HepG2 (cell line): ENCODE measurements around the gene SLFN11. TPM values are rescaled to one million over a fixed set of nuclear protein-coding genes. Genes with fewer than 3 reads are reported as not detected.
"Not testable (repeated sequence)": the region's sequence is repeated elsewhere in the genome, so short reads cannot be mapped to it uniquely, and the experiment has no call there.

Experiments
- ATAC-seq: fragments of 200-7000 bp; cut with Tn5 transposase; 3 replicates; pipeline ENCODE4 v1.9.1; 2020; ENCODE audit warnings: mild to moderate bottlenecking, moderate library complexity
- BruUV-seq: library from RNA; stranded (reverse); fragments of 400-500 nt; replicated peaks from 2 replicates; lab custom pipeline; 2021; lab: Mats Ljungman, UMichigan
- CTCF ChIA-PET: fragments of 300-600 bp; formaldehyde crosslinking; extraction: SDS; loops from one replicate; lab custom pipeline; 2021; ENCODE audit warnings: low total read pairs, inconsistent platforms, low intra/inter-chr PET ratio; lab: Yijun Ruan, JAX
- POLR2A ChIA-PET: fragments of 350-600 bp; sonication (Branson Sonifier 250); formaldehyde crosslinking; loops from one replicate; lab custom pipeline; 2020; ENCODE audit warnings: antibody characterized with exemption, inconsistent platforms; lab: Yijun Ruan, JAX
- DNase-seq: peaks from one replicate; pipeline ENCODE4 v3.0.0-alpha.2; 2015; ENCODE audit warnings: low spot score
- FAIRE-seq: peaks from 3 replicates; lab custom pipeline; 2011; peaks lifted over from hg19 to GRCh38; lab: Jason Lieb, UNC
- H2AFZ ChIP-seq: one replicate; pipeline ENCODE4 v1.6.1; 2011; ENCODE audit warnings: low read length, inconsistent platforms
- H3K27ac ChIP-seq: fragments of 300-600 bp; 3 replicates; pipeline ENCODE4 v1.8.0; 2011; ENCODE audit warnings: mixed run types, mild to moderate bottlenecking, mixed read lengths, low read length, inconsistent platforms; ENCODE audit not compliant: insufficient read depth; ENCODE audit errors: extremely low read length
- H3K27me3 ChIP-seq, 2 experiments: fragments of 200-600 bp in 1 of 2; 2 replicates in 1 of 2; 3 replicates in 1 of 2; pipeline versions ENCODE4 v1.6.0 to v1.8.0; 2011; ENCODE audit warnings: low read length in 2 of 2, mild to moderate bottlenecking in 2 of 2, moderate library complexity in 2 of 2, inconsistent platforms in 1 of 2; ENCODE audit not compliant: insufficient read depth in 2 of 2, control insufficient read depth in 1 of 2
- H3K36me3 ChIP-seq, 2 experiments: fragments of 200-600 bp in 1 of 2; replicated peaks in 1 of 2; 2 replicates in 1 of 2; 3 replicates in 1 of 2; pipeline versions ENCODE4 v1.5.1 to v1.8.0; 2011; ENCODE audit warnings: low read length in 2 of 2, inconsistent platforms in 1 of 2; ENCODE audit not compliant: insufficient read depth in 2 of 2, control insufficient read depth in 1 of 2
- H3K4me1 ChIP-seq: 2 replicates; pipeline ENCODE4 v1.5.1; 2012; ENCODE audit warnings: low read length, inconsistent platforms; ENCODE audit not compliant: insufficient read depth
- H3K4me2 ChIP-seq: 2 replicates; pipeline ENCODE4 v1.6.0; 2011; ENCODE audit warnings: low read depth, low read length, inconsistent platforms
- H3K4me3 ChIP-seq, 3 experiments: fragments of 200-600 bp in 1 of 3; sonication (generic), shearing (Covaris generic) in 1 of 3; replicated peaks in 1 of 3; 2 replicates each; pipeline ENCODE4 v1.5.1; 2011 to 2016; ENCODE audit warnings: low read length in 3 of 3, inconsistent platforms in 2 of 3, low read depth in 2 of 3, mild to moderate bottlenecking in 2 of 3, control low read depth in 1 of 3, mixed read lengths in 1 of 3; ENCODE audit not compliant: insufficient read depth in 1 of 3
- H3K79me2 ChIP-seq: one replicate; pipeline ENCODE4 v1.6.1; 2011; ENCODE audit warnings: low read length, inconsistent platforms; ENCODE audit not compliant: insufficient read depth
- H3K9ac ChIP-seq: 2 replicates; pipeline ENCODE4 v1.6.0; 2011; ENCODE audit warnings: mild to moderate bottlenecking, low read depth, low read length, inconsistent platforms; ENCODE audit not compliant: insufficient read depth
- H3K9me3 ChIP-seq: 2 replicates; pipeline ENCODE4 v1.5.1; 2012; ENCODE audit warnings: mild to moderate bottlenecking, low read length
- H4K20me1 ChIP-seq: 2 replicates; pipeline ENCODE4 v1.6.0; 2011; ENCODE audit warnings: inconsistent platforms, mild to moderate bottlenecking, low read length, moderate library complexity; ENCODE audit not compliant: insufficient read depth
- ELF4 ChIP-seq: sonication (generic); formaldehyde crosslinking; IDR thresholded peaks from 2 replicates; pipeline ENCODE4 v1.5.0; 2020; ENCODE audit warnings: missing genetic modification reagents, mild to moderate bottlenecking, moderate library complexity, borderline replicate concordance
- HNF4A ChIP-seq: sonication (generic); formaldehyde crosslinking; IDR thresholded peaks from 2 replicates; pipeline ENCODE4 v1.4.0; 2020; ENCODE audit warnings: missing genetic modification reagents
- HNRNPH1 ChIP-seq: fragments of 200-400 bp; formaldehyde crosslinking; optimal IDR thresholded peaks from 2 replicates; pipeline ENCODE3; 2017; ENCODE audit warnings: mild to moderate bottlenecking, low read depth, low read length
- MIER3 ChIP-seq: IDR thresholded peaks from 2 replicates; pipeline ENCODE4 v1.6.1; 2016; ENCODE audit warnings: missing compliant biosample characterization, borderline replicate concordance
- ONECUT2 ChIP-seq: sonication (generic); formaldehyde crosslinking; IDR thresholded peaks from 2 replicates; pipeline ENCODE4 v1.4.0; 2020; ENCODE audit warnings: missing genetic modification reagents
- PCBP1 ChIP-seq: fragments of 200-400 bp; formaldehyde crosslinking; IDR thresholded peaks from 2 replicates; pipeline ENCODE4 v1.6.1; 2017; ENCODE audit warnings: mild to moderate bottlenecking, low read depth, low read length, borderline replicate concordance
- POGK ChIP-seq: sonication (generic); formaldehyde crosslinking; conservative IDR thresholded peaks from 2 replicates; pipeline ENCODE4 v1.8.0; 2022; ENCODE audit warnings: mild to moderate bottlenecking, moderate library complexity, missing genetic modification reagents
- POLR2AphosphoS2 ChIP-seq: IDR thresholded peaks from 2 replicates; pipeline ENCODE4 v1.6.1; 2011; ENCODE audit warnings: low read depth, low read length, improper control_type of control experiment
- SRSF4 ChIP-seq: fragments of 200-400 bp; formaldehyde crosslinking; IDR thresholded peaks from one replicate; pipeline ENCODE4 v1.6.1; 2018; ENCODE audit warnings: mild to moderate bottlenecking, low read depth, low read length, moderate library complexity; ENCODE audit not compliant: poor library complexity, severe bottlenecking
- TCF7 ChIP-seq: sonication (generic); IDR thresholded peaks from 2 replicates; pipeline ENCODE4 v1.6.1; 2016; ENCODE audit warnings: antibody characterized with exemption, low read depth
- TOPORS ChIP-seq: sonication (generic); formaldehyde crosslinking; IDR thresholded peaks from 2 replicates; pipeline ENCODE4 v1.8.0; 2023; ENCODE audit warnings: mild to moderate bottlenecking, missing genetic modification reagents
- ZNF24 ChIP-seq: fragments of 450-650 bp; IDR thresholded peaks from 2 replicates; pipeline ENCODE4 v1.6.1; 2017; ENCODE audit warnings: antibody characterized with exemption, mild to moderate bottlenecking
- ZNF562 ChIP-seq: sonication (generic); formaldehyde crosslinking; IDR thresholded peaks from 2 replicates; pipeline ENCODE4 v1.8.0; 2022; ENCODE audit warnings: missing genetic modification reagents, borderline replicate concordance
- ZSCAN20 ChIP-seq: sonication (generic); formaldehyde crosslinking; IDR thresholded peaks from 2 replicates; pipeline ENCODE4 v1.4.0; 2020; ENCODE audit warnings: missing genetic modification reagents, mild to moderate bottlenecking, borderline replicate concordance
- WGBS: methylation state at CpG from one replicate; pipeline ENCODE4 v1.1.6; 2017; ENCODE audit warnings: low lambda C conversion rate; 5-methylcytosine and 5-hydroxymethylcytosine counted together
- in situ Hi-C: cut with HindIII; loops from 2 replicates; pipeline ENCODE4 v1.10.0; 2017; ENCODE audit warnings: low pct_unique_long_range_greater_than_20kb; ENCODE audit not compliant: extremely low pct_ligation_motif_present
- intact Hi-C: fragments of 100-400 bp; cut with micrococcal nuclease; formaldehyde crosslinking; loops from one replicate; pipeline ENCODE4 v1.10.0; 2022; ENCODE audit not compliant: unreplicated experiment
- polyA plus RNA-seq, 8 experiments: library from polyadenylated mRNA; depleted of rRNA in 3 of 8; stranded (reverse) in 7 of 8; unstranded in 1 of 8; fragments of >200 nt; fragmentation: Illumina TruSeq in 4 of 8; extraction: Trizol in 4 of 8; gene quantifications; 2 replicates each; pipeline versions ENCODE4 v1.2.1 to v1.2.3, GENCODE V29; 2011 to 2016; ENCODE audit warnings: low read depth in 4 of 8, missing spikeins in 1 of 8, mixed read lengths in 1 of 8; ENCODE audit not compliant: insufficient read depth in 1 of 8
- total RNA-seq, 5 experiments: library from RNA; depleted of rRNA; stranded (reverse); fragments of >200 nt; fragmentation: Illumina TruSeq; extraction: Trizol; gene quantifications; 2 replicates each; pipeline ENCODE4 v1.2.3, GENCODE V29; 2016; ENCODE audit warnings: low read depth in 1 of 5
- TF ChIP-seq, protein P1 (sequence below): sonication (generic); formaldehyde crosslinking; IDR thresholded peaks from 2 replicates; pipeline ENCODE4 v1.4.0; 2020; ENCODE audit warnings: missing genetic modification reagents, borderline replicate concordance

Gene SLFN11
- total and polyA plus RNA-seq, 2 of the 13 experiments (the other 11 are each of a cell fraction or from before 2014, with no cell fraction given) = not detected

DNA sequence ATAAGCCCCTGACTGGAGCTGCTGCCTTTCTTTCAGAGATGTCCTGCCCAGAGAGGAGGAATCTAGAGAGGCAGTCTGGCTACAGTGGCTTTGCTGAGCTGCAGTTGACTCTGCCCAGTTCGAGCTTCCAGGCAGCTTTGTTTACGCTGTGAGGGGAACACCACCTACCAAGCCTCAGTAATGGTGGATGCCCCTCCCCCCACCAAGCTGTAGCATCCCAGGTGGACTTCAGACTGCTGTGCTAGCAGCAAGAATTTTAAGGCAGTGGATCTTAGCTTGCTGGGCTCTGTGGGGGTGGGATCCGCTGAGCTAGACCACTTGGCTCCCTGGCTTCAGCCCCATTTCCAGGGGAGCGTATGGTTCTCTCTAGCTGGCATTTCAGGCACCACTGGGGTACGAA lies 39.8 kb downstream of the SLFN11 start:
- peak overlapping the region; percentile 23; the same call in 1 of the 2 replicates for H3K4me2 ChIP-seq
- H3K79me2 ChIP-seq, H4K20me1 ChIP-seq, H2AFZ ChIP-seq, H3K9me3 ChIP-seq, H3K9ac ChIP-seq, POLR2A ChIA-PET, H3K27ac ChIP-seq, CTCF ChIA-PET, BruUV-seq, H3K36me3 ChIP-seq, ATAC-seq, H3K27me3 ChIP-seq, FAIRE-seq, in situ Hi-C loops, intact Hi-C loops: not testable (repeated sequence)
- peak; percentile 47; the same call in 1 of the 2 replicates for TF ChIP-seq HNF4A
- TF ChIP-seq, protein P1, sequence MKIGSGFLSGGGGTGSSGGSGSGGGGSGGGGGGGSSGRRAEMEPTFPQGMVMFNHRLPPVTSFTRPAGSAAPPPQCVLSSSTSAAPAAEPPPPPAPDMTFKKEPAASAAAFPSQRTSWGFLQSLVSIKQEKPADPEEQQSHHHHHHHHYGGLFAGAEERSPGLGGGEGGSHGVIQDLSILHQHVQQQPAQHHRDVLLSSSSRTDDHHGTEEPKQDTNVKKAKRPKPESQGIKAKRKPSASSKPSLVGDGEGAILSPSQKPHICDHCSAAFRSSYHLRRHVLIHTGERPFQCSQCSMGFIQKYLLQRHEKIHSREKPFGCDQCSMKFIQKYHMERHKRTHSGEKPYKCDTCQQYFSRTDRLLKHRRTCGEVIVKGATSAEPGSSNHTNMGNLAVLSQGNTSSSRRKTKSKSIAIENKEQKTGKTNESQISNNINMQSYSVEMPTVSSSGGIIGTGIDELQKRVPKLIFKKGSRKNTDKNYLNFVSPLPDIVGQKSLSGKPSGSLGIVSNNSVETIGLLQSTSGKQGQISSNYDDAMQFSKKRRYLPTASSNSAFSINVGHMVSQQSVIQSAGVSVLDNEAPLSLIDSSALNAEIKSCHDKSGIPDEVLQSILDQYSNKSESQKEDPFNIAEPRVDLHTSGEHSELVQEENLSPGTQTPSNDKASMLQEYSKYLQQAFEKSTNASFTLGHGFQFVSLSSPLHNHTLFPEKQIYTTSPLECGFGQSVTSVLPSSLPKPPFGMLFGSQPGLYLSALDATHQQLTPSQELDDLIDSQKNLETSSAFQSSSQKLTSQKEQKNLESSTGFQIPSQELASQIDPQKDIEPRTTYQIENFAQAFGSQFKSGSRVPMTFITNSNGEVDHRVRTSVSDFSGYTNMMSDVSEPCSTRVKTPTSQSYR = peak; percentile 87
- WGBS = no CpG with 5 or more reads among the region's 5 CpGs
- peak; percentile 29 for DNase-seq
- peaks cover 11% of the 10 kb centered on the region; the same call in 1 of the 2 replicates for H3K4me1 ChIP-seq
- H3K4me3 ChIP-seq = peak overlapping the region in 1 of 3 experiments; percentile 16; a peak in 1 of 6 replicates

- H3K4me2 ChIP-seq = no peak overlapping the region
- no peak for DNase-seq
- WGBS = 2% methylated on average over 1 of the region's 1 CpG
- no peak for ATAC-seq
- H3K79me2 ChIP-seq = no peaks in the 10 kb centered on the region
- no peaks in the 10 kb centered on the region; a peak in 1 of 5 replicates for H3K27me3 ChIP-seq
- no peaks in the 10 kb centered on the region for H3K4me1 ChIP-seq
- no peaks in the 10 kb centered on the region for H4K20me1 ChIP-seq
- ChIA-PET POLR2A (no interaction called here), CTCF (no interaction called here)
- no peaks in the 10 kb centered on the region for H3K36me3 ChIP-seq
- H2AFZ ChIP-seq = no peak overlapping the region
- FAIRE-seq = no peak
- BruUV-seq = no TSS peak
- H3K9ac ChIP-seq = no peak overlapping the region
- no peak overlapping the region for H3K27ac ChIP-seq
- no peaks in the 10 kb centered on the region for H3K9me3 ChIP-seq
- in situ Hi-C loops = loop anchor here (25.0 kb wide), 1 partner anchor 415 kb away; the partner anchor contains the start of gene RASL10B
- intact Hi-C loops = no loop called here
- no peak overlapping the region for H3K4me3 ChIP-seq
- no peak for TF ChIP-seq POGK
- no peak for TF ChIP-seq ZNF24
- no peak for TF ChIP-seq ELF4 (CRISPR knock-in tag)
- no peak for TF ChIP-seq ZNF562
- TF ChIP-seq ZSCAN20 (CRISPR knock-in tag) = no peak
- no peak for TF ChIP-seq TCF7
- no peak for TF ChIP-seq ONECUT2 (CRISPR knock-in tag)
- TF ChIP-seq HNRNPH1 = no peak
- TF ChIP-seq PCBP1 = no peak
- no peak for TF ChIP-seq TOPORS (CRISPR knock-in tag)
- no peak for TF ChIP-seq MIER3 (CRISPR knock-in tag)
- TF ChIP-seq POLR2AphosphoS2 = no peak
- TF ChIP-seq SRSF4 = no peak
Measured at GRCh38 chr17:35322749-35323148, 50.7 kb downstream of the SLFN11 start.
